NT2/D1 (cell line): ENCODE data around the gene BTBD2.

Experiments used
- SUZ12 ChIP-seq: IDR thresholded peaks from 2 replicates; pipeline ENCODE4 v1.6.1; 2011; ENCODE audit not compliant: insufficient read length, insufficient read depth; ENCODE audit errors: extremely low read depth
- YY1 ChIP-seq: IDR thresholded peaks from 2 replicates; pipeline ENCODE4 v1.6.1; 2011; ENCODE audit not compliant: insufficient read length, insufficient read depth
- ZNF274 ChIP-seq: IDR thresholded peaks from 2 replicates; pipeline ENCODE4 v1.6.1; 2011; ENCODE audit warnings: mild to moderate bottlenecking, low read depth, low read length

DNA sequence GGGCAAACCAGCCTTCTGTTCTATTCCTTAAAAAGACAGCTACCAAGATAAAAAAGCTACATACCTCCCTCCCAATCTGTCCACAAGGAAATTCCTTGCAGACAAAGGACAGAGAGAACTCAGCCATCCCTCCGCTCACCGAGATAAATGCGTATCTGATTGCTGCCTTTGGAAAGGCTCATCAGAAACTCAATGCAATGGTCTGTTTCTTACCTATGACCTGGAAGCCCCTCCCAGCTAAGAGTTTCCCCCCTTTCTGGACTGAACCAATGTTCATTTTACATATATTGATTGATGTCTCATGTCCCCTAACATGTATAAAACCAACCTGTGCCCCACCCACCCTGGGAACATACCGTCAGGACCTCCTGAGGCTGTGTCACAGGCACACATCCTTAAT, 11.6 kb downstream of the BTBD2 start:
- no peak for TF ChIP-seq SUZ12
- no peak for TF ChIP-seq YY1
- no peak for TF ChIP-seq ZNF274
